Brain microvascular endothelial cell (primary cell): Measurements from ENCODE around the gene THBS3.
A peak's percentile ranks its signal among the peaks of the same experiment; 100 is the strongest.

Source experiments
- DNase-seq: peaks from one replicate; pipeline ENCODE4 v3.0.0-alpha.2; 2020
- H3K27ac ChIP-seq: fragments of 250-450 bp; sonication (Bioruptor Pico); 2 replicates; pipeline ENCODE4 v1.5.1; 2020; ENCODE audit warnings: mild to moderate bottlenecking, moderate library complexity
- H3K27me3 ChIP-seq: fragments of 250-450 bp; sonication (Bioruptor Pico); replicated peaks from 2 replicates; pipeline ENCODE4 v1.5.1; 2020; ENCODE audit warnings: mild to moderate bottlenecking
- H3K36me3 ChIP-seq: fragments of 250-450 bp; sonication (Bioruptor Pico); replicated peaks from 2 replicates; pipeline ENCODE4 v1.5.1; 2020; ENCODE audit warnings: mild to moderate bottlenecking
- H3K4me3 ChIP-seq: 2 replicates; pipeline ENCODE4 v1.5.1; 2011; ENCODE audit warnings: low read depth, mild to moderate bottlenecking, control low read depth, low read length, moderate library complexity
- CTCF ChIP-seq: IDR thresholded peaks from 2 replicates; pipeline ENCODE4 v1.5.1; 2011; ENCODE audit warnings: low read depth, mild to moderate bottlenecking, moderate library complexity, low read length, control low read depth, inconsistent platforms; ENCODE audit errors: missing control alignments
- in situ Hi-C: cut with HindIII; loops from 2 replicates; pipeline ENCODE4 v1.10.0; 2017; ENCODE audit warnings: low sequenced_read_pairs, low pct_ligation_motif_present

THBS3 gene

GRCh38 chr1:155208541-155209311 lies 1.0 kb upstream of the THBS3 start, which contains the start of gene MTX1:
TSS of gene MTX1 (plus strand) at chr1:155208695. CDS start at chr1:155208805, 110 bp downstream.
- Histone ChIP-seq H3K27me3 (no peaks in the 10 kb centered on the region), H3K27ac (peak within 1 kb of the TSS; percentile 100), H3K4me3 (peak within 1 kb of the TSS; percentile 98), H3K36me3 (peaks cover 6% of the 10 kb centered on the region)
- DNase-seq: peak; percentile 89
- TF ChIP-seq CTCF: no peak
- in situ Hi-C loops: no loop called here

DNA sequence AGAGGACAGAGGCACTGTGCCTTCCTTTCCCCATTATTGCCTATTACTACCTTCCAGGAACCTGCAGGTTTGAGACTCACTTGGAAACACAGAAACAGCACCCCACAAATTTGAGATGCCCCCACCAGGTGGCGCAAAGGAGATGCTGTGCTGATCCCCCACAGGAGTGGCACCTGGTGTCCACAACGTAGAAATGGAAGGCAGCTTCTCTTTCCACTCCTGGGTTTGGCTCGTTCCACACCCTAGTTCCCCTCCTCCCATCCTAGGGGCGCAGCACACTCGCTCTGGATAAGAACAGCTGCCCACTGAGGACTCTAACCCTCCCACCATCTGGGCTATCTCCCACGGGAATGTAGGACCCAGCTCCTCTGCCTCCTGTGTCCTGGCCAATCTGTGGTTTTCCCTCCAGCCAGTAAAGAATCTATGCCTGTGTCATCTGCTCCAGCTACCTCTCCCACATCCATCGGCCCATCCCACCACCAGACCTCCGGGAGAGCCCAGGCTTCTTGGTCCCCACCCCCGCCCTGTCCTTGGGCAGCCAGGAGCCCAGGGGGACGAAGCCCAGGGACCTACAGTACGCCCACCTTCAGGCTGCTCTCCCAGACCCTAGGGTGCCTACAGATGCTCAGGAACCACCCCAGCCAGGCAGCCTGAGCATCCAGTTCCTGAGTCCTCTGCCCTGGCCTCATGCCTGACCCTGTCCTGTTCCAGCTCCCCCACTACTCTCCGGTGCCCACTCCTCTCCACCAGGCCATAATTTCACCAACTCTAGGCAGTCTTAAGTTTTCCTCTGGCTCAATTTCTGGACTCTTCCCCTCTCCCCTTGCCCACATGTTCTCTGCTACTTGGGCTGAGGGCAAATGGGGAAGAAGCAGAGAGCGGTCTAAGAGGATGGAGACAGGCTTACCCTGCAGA lies 549 bp downstream of the THBS3 start:
- peak; percentile 85 for DNase-seq
- no peaks in the 10 kb centered on the region for H3K27me3 ChIP-seq
- peak; percentile 94 for TF ChIP-seq CTCF
- H3K36me3 ChIP-seq: peaks cover 6% of the 10 kb centered on the region
- in situ Hi-C loops: no loop called here
- H3K4me3 ChIP-seq: peak overlapping the region; percentile 98
- H3K27ac ChIP-seq: peak overlapping the region; percentile 100

- Histone ChIP-seq H3K4me3 (no peak overlapping the region), H3K27me3 (no peaks in the 10 kb centered on the region), H3K36me3 (peaks cover 6% of the 10 kb centered on the region), H3K27ac (no peak overlapping the region)
- DNase-seq: no peak
- TF ChIP-seq CTCF: no peak
- in situ Hi-C loops: no loop called here
These were observed 1.6 kb downstream of the THBS3 start for GRCh38 chr1:155205969-155206593.

DNA sequence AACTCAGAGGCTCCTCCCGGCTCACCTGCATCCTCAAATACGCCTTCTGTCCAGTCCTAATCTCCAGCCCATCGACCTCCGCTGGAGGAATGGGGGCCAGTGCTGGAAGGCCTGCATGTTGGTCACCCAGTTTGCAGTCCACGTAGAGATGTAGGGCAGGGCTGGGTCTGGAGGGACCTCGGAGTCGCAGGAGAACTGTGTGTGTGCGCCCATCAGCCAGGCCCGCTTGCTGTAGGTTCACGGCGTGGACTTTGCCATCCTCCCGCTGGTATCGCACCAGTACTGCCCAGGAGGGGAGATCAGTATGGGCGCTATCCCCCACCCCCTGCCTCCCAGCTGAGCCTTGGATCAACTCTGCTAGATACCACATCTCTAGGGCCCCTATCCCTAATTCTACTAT lies 2.7 kb downstream of the THBS3 start:
- TF ChIP-seq CTCF: no peak
- in situ Hi-C loops: no loop called here
- Histone ChIP-seq H3K36me3 (no peaks in the 10 kb centered on the region), H3K27me3 (no peaks in the 10 kb centered on the region), H3K4me3 (no peak overlapping the region), H3K27ac (no peak overlapping the region)
- DNase-seq: no peak

- H3K36me3 ChIP-seq: peaks cover 7% of the 10 kb centered on the region
- no peak for TF ChIP-seq CTCF
- H3K4me3 ChIP-seq: no peak overlapping the region
- DNase-seq: no peak
- no peaks in the 10 kb centered on the region for H3K27me3 ChIP-seq
- no peak overlapping the region for H3K27ac ChIP-seq
- in situ Hi-C loops: no loop called here
These were observed 4.8 kb downstream of the THBS3 start for GRCh38 chr1:155202731-155203515.
